B cell (primary cell): Measurements from ENCODE around the gene WDR62. TPM values are rescaled to one million over a fixed set of nuclear protein-coding genes. Genes with fewer than 3 reads are reported as not detected.

Experiments used
- ATAC-seq: fragments of 200-7000 bp; cut with Tn5 transposase; one replicate; pipeline ENCODE4 v1.10.0; 2021; ENCODE audit warnings: low read depth, mild to moderate bottlenecking, moderate number of reproducible peaks, moderate library complexity
- CTCF ChIA-PET: fragments of 350-600 bp; sonication (Branson Sonifier 250); formaldehyde crosslinking; loops from one replicate; lab custom pipeline; 2021; ENCODE audit warnings: antibody characterized with exemption, inconsistent platforms; lab: Charles Lee
- POLR2A ChIA-PET: fragments of 350-600 bp; sonication (Branson Sonifier 250); formaldehyde crosslinking; loops from one replicate; lab custom pipeline; 2021; ENCODE audit warnings: antibody characterized with exemption; lab: Charles Lee
- DNase-seq: peaks from one replicate; pipeline ENCODE4 v3.0.0; 2013
- H2AFZ ChIP-seq: 2 replicates; pipeline ENCODE4 v1.6.1; 2012; ENCODE audit warnings: mild to moderate bottlenecking, low read depth, low read length; ENCODE audit not compliant: insufficient read depth, poor library complexity, severe bottlenecking
- H3K27ac ChIP-seq, 2 donors: 1 replicate in 1 of 2; 2 replicates in 1 of 2; pipeline ENCODE4 v1.5.1; 2012 to 2013; ENCODE audit warnings: low read length in 2 of 2, mild to moderate bottlenecking in 2 of 2, moderate library complexity in 1 of 2
- H3K27me3 ChIP-seq, 4 experiments: fragments of 200-600 bp in 1 of 4; sonication (generic) in 1 of 4; replicated peaks in 1 of 4; 1 replicate in 2 of 4; 2 replicates in 2 of 4; pipeline versions ENCODE4 v1.6.1 to v1.7.0; 2013 to 2016; ENCODE audit warnings: low read length in 3 of 4, mild to moderate bottlenecking in 2 of 4, mixed read lengths in 1 of 4, moderate library complexity in 1 of 4; ENCODE audit not compliant: insufficient read depth in 4 of 4, control insufficient read depth in 3 of 4; ENCODE audit errors: control extremely low read depth in 1 of 4
- H3K36me3 ChIP-seq, 2 experiments: replicated peaks in 1 of 2; 1 replicate in 1 of 2; 2 replicates in 1 of 2; pipeline versions ENCODE4 v1.6.1 to v1.7.1; 2013; ENCODE audit warnings: low read length in 1 of 2; ENCODE audit not compliant: insufficient read depth in 2 of 2, control insufficient read depth in 1 of 2; ENCODE audit errors: control extremely low read depth in 1 of 2, extremely low read depth in 1 of 2
- H3K4me1 ChIP-seq, 2 donors: fragments of 200-600 bp in 1 of 2; sonication (generic) in 1 of 2; 1 replicate in 1 of 2; 2 replicates in 1 of 2; pipeline versions ENCODE4 v1.5.1 to v1.6.1; 2013 to 2017; ENCODE audit warnings: low read length in 2 of 2; ENCODE audit not compliant: control insufficient read depth in 2 of 2, insufficient read depth in 2 of 2
- H3K4me2 ChIP-seq: replicated peaks from 2 replicates; pipeline ENCODE3; 2012; ENCODE audit warnings: mild to moderate bottlenecking, low read depth, low read length; ENCODE audit not compliant: poor library complexity, severe bottlenecking
- H3K4me3 ChIP-seq, 5 experiments: fragments of 200-600 bp in 1 of 5; sonication (generic) in 1 of 5; 1 replicate in 3 of 5; 2 replicates in 2 of 5; pipeline versions ENCODE4 v1.5.1 to v1.7.0; 2011 to 2016; ENCODE audit warnings: low read length in 4 of 5, mild to moderate bottlenecking in 4 of 5, low read depth in 2 of 5, control low read depth in 1 of 5, moderate library complexity in 1 of 5; ENCODE audit not compliant: insufficient read depth in 1 of 5; ENCODE audit errors: control extremely low read depth in 1 of 5, extremely low read depth in 1 of 5
- H3K79me2 ChIP-seq: fragments of 200-600 bp; sonication (generic); one replicate; pipeline ENCODE4 v1.6.0; 2016; ENCODE audit warnings: low read length; ENCODE audit not compliant: control insufficient read depth, insufficient read depth
- H3K9ac ChIP-seq: fragments of 200-600 bp; sonication (generic); 2 replicates; pipeline ENCODE4 v1.6.1; 2017; ENCODE audit warnings: mild to moderate bottlenecking, low read length, moderate library complexity
- H3K9me3 ChIP-seq, 3 donors: one replicate each; pipeline versions ENCODE4 v1.6.1 to v1.7.1; 2013; ENCODE audit warnings: low read length in 2 of 3; ENCODE audit not compliant: control insufficient read depth in 2 of 3, insufficient read depth in 1 of 3; ENCODE audit errors: control extremely low read depth in 1 of 3
- H4K20me1 ChIP-seq: 2 replicates; pipeline ENCODE4 v1.6.0; 2012; ENCODE audit warnings: mild to moderate bottlenecking, low read length; ENCODE audit not compliant: insufficient read depth, control insufficient read depth, poor library complexity, severe bottlenecking
- H3K27ac Mint-ChIP-seq: one replicate; pipeline ENCODE4 v1.8.0; 2021; ENCODE audit warnings: mixed read lengths
- H3K27me3 Mint-ChIP-seq: one replicate; pipeline ENCODE4 v1.8.0; 2021; ENCODE audit warnings: mixed read lengths
- H3K4me1 Mint-ChIP-seq: one replicate; pipeline ENCODE4 v1.8.0; 2021; ENCODE audit warnings: mixed read lengths
- H3K4me3 Mint-ChIP-seq: one replicate; pipeline ENCODE4 v1.8.0; 2021; ENCODE audit warnings: mixed read lengths
- H3K9me3 Mint-ChIP-seq: one replicate; pipeline ENCODE4 v1.8.0; 2022; ENCODE audit warnings: mixed read lengths; ENCODE audit not compliant: insufficient read depth
- CTCF ChIP-seq: fragments of 200-600 bp; IDR thresholded peaks from one replicate; pipeline ENCODE4 v1.8.0; 2022; ENCODE audit warnings: antibody characterized with exemption, mild to moderate bottlenecking
- EZH2 ChIP-seq: IDR thresholded peaks from 2 replicates; pipeline ENCODE4 v1.6.1; 2012; ENCODE audit warnings: borderline replicate concordance, low read depth, mild to moderate bottlenecking, moderate library complexity, low read length; ENCODE audit not compliant: insufficient read depth, poor library complexity, severe bottlenecking
- WGBS: methylation state at CpG from one replicate; pipeline ENCODE4 v1.1.5; 2013; ENCODE audit warnings: missing lambda C conversion rate; ENCODE audit not compliant: insufficient coverage; 5-methylcytosine and 5-hydroxymethylcytosine counted together
- intact Hi-C: fragments of 100-400 bp; cut with micrococcal nuclease; formaldehyde crosslinking; loops from one replicate; pipeline ENCODE4 v1.10.0; 2022
- polyA plus RNA-seq: library from polyadenylated mRNA; depleted of rRNA; stranded (reverse); fragments of >200 nt; gene quantifications from 2 replicates; pipeline ENCODE4 v1.2.3, GENCODE V29; 2012
- total RNA-seq, 2 donors: library from RNA; stranded (reverse); fragments of 120-200 nt in 1 of 2; gene quantifications; 1 replicate in 1 of 2; 2 replicates in 1 of 2; pipeline versions ENCODE4 v1.2.3 to v1.2.4, GENCODE V29; 2013 to 2022

Gene WDR62
- total and polyA plus RNA-seq, 2 donors (not counting 1 experiment from before 2014, with no cell fraction given), result 1.8 to 1.9 TPM

GRCh38 chr19:36103842-36104552 is 49.3 kb downstream of the WDR62 start:
- CTCF ChIA-PET, result interaction anchor here (1.4 to 1.6 kb wide), 2 partner anchors 14 to 50 kb away, joined by 4 to 7 read pairs; partner anchors contain the start of gene THAP8
- Mint-ChIP-seq H3K27me3 (no peaks in the 10 kb centered on the region), H3K27ac (no peak overlapping the region), H3K4me3 (no peak overlapping the region), H3K4me1 (no peaks in the 10 kb centered on the region), H3K9me3 (no peaks in the 10 kb centered on the region)
- Histone ChIP-seq H3K9ac (no peak overlapping the region), H3K4me2 (no peak overlapping the region), H3K36me3 (no peaks in the 10 kb centered on the region), H2AFZ (no peak overlapping the region), H3K79me2 (no peaks in the 10 kb centered on the region), H3K27me3 (no peaks in the 10 kb centered on the region), H3K4me3 (no peak overlapping the region), H4K20me1 (no peaks in the 10 kb centered on the region), H3K27ac (no peak overlapping the region), H3K9me3 (peaks cover 0 to 6% (median 0%) of the 10 kb centered on the region in 3 donors), H3K4me1 (no peaks in the 10 kb centered on the region)
- no peak for DNase-seq
- intact Hi-C loops, result no loop called here
- TF ChIP-seq CTCF (no peak), EZH2 (no peak)
- 98% methylated on average over 11 of the region's 12 CpGs for WGBS
- POLR2A ChIA-PET, result no interaction called here
- ATAC-seq, result no peak

DNA sequence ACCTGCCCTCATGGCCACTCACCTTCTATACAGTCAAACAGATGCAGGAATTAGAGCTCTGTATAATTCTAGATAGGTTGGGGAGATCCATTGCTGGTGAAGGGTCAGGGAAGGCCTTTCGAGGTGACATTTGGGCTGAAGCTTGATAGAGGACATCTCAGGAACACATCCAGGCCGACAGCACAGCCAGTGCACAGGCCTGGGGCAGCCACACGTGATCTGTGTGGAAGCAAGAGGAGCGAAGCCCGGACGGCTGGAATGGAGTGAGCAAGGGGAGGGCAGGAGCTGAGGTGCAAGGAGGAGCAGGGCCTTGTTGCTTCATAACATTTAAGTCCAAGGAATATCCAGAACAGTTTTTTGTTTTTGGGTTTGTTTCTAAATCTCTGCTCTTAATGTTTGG is 51.7 kb downstream of the WDR62 start:
- intact Hi-C loops, result no loop called here
- ChIA-PET POLR2A (no interaction called here), CTCF (no interaction called here)
- Mint-ChIP-seq H3K4me1 (no peaks in the 10 kb centered on the region), H3K4me3 (no peak overlapping the region), H3K9me3 (no peaks in the 10 kb centered on the region), H3K27me3 (no peaks in the 10 kb centered on the region), H3K27ac (no peak overlapping the region)
- Histone ChIP-seq H3K9ac (no peak overlapping the region), H3K36me3 (peaks cover 0 to 2% of the 10 kb centered on the region in 2 experiments), H3K27ac (no peak overlapping the region), H3K4me2 (no peak overlapping the region), H3K79me2 (no peaks in the 10 kb centered on the region), H3K4me3 (no peak overlapping the region), H3K27me3 (no peaks in the 10 kb centered on the region), H3K4me1 (no peaks in the 10 kb centered on the region), H3K9me3 (peaks cover 0 to 6% (median 0%) of the 10 kb centered on the region in 3 donors), H4K20me1 (no peaks in the 10 kb centered on the region), H2AFZ (no peak overlapping the region)
- ATAC-seq (no peak), DNase-seq (no peak)
- over 99% methylated on average over 6 of the region's 6 CpGs for WGBS
- TF ChIP-seq EZH2, result no peak
- no peak for TF ChIP-seq CTCF
